NCI-H345 (cell line): Measurements from ENCODE around the gene TJAP1.
A peak's percentile ranks its signal among the peaks of the same experiment; 100 is the strongest.
"Not testable (repeated sequence)": the region's sequence is repeated elsewhere in the genome, so short reads cannot be mapped to it uniquely, and the experiment has no call there.

Source experiments
- DNase-seq: peaks from one replicate; lab custom pipeline; 2025; lab: John Stamatoyannopoulos, UW

The TJAP1 gene

DNA sequence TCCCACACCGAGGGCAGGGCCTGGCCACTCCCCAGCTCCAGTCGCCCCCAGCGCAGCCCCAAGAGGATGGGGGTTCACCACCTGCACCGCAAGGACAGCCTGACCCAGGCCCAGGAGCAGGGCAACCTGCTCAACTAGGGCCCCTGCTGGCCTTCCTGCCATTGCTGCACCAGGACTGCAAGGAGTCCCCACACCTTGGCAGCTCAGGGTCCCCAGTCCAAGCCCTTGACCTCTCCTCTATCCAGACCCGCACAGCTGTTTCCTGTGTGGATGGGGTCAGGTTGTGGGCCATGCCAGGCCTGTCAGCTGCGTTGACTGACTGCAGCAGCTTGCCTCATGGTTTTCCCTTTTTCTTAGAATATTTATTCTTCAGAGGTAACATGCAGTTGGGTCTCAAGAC is 28.3 kb downstream of the TJAP1 start:
- DNase-seq: no peak

DNA sequence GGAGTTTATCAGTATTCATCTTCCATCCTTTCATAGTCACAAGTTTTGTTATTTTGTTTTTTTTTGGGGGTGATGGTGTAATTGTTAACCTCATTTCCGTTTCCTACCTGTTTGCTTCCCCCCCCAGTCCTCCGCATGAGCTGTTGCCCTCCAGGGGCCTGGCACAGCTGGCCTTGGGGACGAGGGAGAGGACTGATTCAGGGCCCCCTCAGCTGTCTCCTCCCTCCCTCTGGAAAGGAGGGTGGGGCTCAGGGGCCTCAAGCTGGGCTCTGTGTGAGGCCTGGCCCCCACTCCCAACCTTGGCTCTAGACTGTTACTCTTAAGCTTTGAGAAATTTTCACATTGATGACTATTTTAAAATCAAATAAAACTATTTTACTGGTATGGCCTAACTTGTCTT is 28.8 kb downstream of the TJAP1 start:
- no peak for DNase-seq

DNA sequence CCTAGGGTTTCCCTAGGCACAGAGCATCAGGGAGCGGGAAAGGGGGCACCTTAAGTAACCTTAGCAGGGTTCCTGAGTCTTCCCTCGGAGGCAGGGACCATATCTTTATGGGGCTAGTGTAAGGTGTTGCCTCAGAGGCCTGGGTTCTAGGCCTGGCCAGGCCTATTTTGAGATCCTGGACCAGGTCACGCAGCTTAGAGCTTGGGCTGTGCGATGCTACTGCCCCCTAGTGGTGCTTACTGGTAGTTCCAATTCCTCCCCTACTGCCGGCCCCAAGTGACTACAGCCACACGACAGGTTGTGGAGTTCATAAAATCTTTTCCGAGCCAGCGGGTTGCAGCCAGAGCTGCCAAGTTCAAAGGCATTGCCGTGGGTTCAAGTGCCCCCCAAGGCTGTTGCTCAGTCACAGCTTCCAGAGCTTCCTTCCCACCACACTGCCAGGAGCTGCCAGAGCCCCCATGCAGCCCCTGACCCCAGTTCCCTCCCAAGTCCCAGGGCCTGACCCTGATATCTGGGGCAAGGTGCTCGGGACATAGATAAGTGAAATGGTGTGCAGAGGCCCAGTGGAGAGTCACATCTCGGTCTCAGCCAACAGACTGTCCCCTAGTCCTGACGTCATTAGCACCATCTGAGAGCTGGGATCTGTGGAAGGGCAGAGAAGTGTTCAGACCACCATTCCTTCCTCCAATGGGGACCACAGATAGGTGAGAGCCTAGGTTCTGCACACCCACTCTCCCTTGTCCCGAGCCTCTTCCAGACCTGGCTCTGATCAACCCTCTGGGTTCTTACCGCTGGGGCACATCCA is 29.5 kb downstream of the TJAP1 start:
- peak; percentile 79 for DNase-seq

DNA sequence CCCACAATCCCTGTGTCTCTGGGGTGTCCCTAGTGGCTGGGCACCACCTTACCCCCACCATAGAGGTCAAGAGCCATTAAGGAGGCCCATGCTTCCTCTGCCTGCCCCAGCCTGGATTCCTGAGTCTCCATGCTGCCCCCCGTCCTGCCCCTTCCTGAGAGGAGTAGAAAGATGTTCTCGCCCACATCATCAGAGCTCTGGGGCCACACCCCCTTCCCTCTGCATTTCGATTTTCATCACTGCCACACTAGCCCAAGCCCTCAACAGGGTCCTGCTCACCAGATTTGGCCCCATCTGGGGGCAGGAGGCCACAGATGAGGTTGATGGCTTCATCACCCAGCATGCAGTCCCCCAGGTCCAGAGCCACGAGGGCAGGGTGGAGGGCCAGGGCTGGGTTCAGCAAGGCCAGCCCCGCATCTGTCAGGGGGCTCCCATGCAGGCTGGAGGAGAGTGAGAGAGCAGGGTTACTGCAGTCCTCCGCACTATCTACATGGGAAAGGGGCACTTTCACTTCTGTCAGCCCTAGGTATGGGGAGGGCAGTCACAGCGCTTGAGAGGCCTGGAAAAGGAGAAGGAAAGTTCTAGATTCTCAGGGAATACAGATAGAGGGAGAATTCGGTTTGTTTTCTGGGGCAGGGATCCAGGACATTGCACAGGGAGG is 31.2 kb downstream of the TJAP1 start:
- no peak for DNase-seq

DNA sequence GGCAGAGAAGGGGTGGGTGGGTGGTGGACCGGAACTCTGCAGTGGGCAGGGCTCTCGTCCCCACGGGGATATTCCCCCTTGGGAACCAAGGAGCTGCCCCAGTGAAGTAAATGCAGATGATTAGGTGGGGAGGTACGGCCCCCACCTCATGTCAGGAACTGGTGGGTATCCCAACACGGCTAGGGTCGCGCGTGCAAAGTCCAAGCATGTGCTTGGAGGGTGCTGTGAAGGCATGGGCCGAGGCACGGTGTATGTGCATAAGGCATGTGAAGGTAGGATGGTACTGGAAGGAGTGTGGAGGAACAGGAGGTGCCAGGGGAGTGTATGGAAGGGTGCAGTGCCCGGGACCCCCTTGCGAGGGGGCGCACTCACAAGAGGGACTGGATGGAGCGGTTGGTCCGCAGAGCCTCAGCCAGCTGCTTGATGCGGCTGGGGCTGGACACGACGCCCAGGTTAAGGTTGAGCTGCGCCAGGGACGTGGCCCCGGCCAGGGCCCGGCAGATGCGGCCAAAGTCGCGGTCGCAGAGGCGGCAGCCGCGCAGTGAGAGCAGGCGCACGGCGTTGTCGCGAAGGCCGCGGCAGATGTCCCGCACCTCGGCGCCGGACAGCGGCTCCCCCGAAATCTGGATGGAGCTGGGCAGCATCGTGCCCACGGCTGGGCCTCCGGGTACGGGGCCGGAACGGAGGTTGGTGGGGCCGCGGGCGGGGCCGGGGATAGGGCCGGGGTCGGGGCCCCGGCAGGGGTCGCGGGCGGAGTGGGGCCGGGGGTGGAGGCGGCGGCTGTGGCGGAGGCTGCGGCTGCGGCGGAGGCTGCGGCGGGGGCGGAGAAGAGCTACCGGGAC is 32.0 kb downstream of the TJAP1 start:
- DNase-seq: no peak

DNA sequence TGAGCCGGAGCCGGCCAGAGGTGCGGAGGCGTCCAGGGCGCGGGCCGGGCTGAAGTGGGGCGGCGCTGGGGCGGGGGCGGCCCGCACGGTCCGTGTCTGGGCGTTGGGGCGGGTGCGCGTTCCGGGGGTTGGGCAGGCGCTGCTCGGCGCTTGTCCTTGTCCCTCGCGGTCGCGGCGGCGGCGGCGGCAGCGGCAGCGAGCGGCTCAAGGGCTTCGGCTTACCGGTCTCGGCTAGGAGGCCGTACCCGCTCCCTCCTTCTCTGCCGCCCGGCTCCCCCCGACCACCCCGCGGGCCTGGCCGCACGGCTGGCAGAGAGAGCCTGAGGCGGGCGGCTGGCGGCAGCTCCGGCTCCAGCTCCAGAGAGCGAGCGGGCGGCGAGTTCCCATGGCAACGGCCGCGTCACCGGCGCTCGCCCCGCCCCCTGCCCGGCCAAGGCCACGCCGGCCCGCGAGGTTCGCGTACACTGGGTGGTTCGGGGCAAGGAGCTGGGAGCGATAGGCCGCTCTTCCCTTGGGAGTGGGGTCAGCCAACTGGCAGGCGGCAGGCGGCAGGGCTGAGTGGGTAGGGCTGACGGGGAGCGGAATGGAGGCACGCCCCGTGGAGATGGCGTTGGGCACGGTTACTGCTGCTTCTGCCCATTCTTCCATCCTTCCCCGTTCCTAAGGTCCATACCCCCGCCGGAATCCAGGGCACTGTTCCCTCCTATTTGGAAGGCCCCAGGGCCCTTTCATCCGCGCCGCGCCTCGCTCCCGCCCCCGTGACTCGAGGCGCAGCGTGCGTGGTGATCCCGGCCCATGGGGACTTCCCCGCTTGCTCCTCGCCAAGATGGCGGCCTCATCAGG is 32.8 kb downstream of the TJAP1 start, which contains the start of gene LRRC73:
Gene LRRC73 (minus strand): TSS at position 363 of the 843 bp plus-strand sequence. CDS start 561 bp downstream, outside the sequence.
- DNase-seq: peak; percentile 78

DNA sequence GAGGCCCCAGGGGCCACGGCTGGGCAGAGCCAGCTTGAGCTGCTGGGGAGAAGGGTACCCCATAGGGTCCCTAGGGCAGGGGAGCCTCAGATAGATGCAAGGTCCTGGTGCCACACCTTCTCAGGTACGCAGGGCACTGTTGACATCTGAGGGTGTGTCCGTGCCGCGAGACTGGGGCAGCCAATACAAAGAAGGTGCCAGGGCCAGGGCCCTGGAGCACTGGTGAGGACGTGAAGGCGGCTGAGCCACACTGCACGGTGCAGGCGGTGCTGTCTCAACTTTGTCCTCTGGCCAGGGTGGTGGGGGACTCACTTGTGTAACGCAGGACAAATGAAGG is 33.4 kb downstream of the TJAP1 start:
- no peak for DNase-seq

DNA sequence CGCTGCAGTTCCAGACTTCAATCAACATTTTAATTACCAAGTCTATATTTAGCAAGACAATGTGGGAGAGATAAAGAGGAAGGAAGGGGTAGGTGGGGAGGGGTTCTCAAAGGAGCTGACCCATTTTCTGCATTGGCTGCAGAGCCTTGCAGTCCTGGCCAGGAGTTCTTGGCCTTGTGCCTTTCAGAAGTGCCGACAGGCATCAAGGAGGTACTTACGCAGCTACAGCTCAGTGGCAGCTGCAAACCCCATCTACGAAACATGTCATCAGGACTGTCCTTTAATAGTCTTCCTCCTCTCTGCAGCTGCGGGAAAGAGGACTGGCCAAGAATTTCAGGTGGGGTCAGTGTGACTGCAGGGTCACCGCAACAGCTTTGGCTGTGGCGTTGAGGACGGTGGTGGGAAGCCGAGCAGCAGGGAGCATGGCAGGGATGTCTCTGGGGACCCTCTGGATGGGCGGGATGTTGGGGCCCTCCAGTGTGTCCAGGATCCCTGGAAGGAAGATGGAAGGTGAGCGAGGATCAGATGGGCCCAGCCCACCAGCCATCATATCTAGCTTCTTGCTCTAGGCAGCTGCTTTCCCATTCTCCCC is 34.5 kb downstream of the TJAP1 start:
- no peak for DNase-seq

DNA sequence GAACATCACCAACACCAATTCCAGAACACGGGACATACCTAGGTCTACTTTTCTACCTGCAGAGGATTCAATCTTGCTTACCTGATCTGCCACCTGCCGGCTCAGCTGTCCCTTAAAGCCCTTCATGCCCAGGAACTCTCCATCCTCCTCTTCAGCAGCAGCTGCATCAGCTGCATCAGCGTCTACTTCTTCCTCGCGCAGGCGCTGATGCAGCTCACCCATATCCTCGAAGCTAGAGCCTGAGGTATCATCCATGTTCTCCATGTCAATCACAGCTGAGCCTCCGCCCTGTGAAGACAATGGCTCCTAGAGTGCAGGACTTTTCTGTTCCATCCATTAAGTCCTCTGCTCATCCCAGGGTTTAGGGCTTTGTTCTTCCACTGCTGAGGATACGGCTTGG is 38.4 kb downstream of the TJAP1 start:
- no peak for DNase-seq

DNA sequence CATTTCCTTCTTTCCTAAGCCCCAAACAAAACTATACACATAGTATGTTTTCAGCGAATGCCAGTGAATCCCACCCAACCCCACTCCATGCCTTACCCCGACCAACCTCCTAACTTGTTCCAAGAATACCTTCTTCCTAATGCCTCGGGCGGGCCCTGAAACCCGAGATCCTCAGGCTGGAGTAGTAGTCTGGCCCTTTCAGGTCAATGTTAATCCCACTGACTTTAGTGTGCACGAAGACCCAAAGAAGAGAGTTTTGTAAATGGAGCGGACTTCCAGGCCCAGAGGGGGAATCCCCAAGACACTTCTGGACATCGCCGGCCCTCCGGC is 39.0 kb downstream of the TJAP1 start:
- DNase-seq: no peak

DNA sequence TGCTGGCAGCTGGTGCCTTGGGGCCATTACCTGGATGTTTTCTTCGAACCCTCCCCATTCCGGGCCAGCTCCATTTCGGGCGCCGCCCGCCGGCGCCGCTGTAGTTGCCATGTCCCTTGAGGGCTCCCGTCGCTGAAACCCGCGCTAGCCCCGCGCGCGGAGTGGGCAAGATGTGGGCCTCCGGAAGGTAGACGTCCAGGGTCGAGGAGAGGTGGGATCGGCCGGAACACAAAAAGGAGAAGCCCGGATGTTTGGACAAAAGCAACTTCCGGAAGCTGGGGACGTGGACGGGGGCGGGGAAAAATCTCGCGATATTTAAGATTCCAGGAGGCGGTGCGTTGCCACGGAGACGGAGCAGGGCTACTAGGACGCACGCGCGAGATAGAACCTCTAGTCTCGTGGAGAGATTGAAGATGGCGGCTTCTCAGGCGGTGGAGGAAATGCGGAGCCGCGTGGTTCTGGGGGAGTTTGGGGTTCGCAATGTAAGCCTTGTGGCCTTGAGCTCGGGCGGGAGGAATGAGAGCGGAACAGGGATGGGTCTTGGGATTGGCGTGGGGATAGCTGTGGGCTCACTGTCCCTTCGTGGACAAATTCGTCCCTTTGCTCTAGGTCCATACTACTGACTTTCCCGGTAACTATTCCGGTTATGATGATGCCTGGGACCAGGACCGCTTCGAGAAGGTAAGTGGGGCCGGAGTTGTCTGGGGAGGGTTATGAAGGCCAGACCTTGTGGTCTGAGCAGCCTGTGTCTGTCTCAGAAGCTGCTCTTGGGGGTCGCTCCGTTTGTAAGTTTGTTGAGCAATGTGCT is 39.5 kb downstream of the TJAP1 start, which contains the start of the genes POLR1C and YIPF3:
Gene POLR1C (plus strand): TSS at position 393 of the 808 bp plus-strand sequence. CDS start 21 bp downstream, at position 414.
Gene YIPF3 (minus strand): TSS at position 230 of the 808 bp plus-strand sequence. CDS start 119 bp downstream, at position 111.
- DNase-seq: peak; percentile 99

DNA sequence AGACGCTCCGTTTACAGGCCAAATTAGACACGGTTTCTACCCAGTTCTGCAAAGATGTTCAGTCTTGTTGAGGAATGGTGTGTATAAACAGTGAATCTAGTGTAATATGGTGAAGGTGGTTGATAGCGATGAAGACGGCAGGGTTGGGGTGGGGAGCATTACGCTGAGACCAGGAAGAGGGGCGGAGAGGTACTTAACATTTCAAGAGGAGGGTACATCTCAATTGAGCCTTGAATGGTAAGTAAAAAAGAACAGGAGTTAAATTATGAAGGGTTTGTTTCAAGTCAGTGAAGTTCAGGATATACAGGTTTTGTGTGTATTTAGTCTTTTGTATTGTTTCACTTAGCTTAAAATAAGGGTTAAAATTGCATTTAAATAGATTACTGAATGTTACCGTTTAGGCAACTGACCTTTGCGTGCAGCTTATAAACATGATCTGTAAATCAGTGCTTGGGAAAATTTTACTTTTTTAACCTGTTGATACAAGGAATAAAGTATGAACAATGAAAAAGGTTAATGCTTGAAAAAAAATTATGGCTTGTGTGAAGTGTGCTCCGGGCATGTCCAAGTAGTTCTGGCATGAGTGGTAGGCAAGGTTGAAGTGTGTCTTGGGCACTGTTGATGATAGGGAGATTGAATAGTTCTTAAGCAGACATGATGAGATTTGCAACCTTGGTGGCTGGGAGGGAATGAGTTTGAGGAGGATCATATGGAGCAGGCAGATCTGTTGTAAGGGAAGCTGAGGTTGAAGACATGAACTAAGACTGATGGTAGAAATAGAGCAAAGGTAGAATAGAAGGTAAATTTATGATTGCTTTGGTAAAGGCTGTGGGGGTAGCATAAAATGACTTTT is 40.4 kb downstream of the TJAP1 start:
- no peak for DNase-seq

DNA sequence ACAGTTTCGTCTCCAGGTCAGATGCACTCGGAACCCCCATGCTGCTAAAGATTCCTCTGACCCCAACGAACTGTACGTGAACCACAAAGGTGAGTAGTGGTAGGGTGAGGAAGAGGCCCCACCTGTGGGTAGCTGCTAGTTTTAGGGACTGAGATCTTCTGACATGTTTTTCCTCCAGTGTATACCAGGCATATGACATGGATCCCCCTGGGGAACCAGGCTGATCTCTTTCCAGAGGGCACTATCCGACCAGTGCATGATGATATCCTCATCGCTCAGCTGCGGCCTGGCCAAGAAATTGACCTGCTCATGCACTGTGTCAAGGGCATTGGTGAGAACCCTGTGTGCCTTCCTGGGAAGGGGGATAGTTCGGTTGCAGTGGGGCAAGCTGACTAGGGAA is 42.7 kb downstream of the TJAP1 start:
- no peak for DNase-seq

DNA sequence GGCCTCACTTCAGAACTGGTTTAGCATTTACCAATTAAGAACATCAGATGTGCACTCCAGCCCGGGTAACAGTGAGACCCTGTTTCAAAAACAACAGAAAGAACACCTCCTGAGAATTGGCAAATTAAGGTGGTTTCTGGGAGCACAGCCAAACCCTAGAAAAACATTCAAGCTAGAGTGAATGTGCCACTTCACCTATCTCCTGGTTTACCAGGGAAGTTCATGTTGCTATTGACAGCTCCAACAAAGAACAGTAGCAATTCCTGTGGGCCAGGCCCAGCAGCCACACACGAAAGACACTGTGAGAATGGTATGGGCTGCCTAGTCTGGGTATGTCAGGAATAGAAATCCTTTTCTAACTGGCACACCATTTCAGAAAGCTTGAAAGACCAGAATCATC is 44.5 kb downstream of the TJAP1 start:
- no peak for DNase-seq

DNA sequence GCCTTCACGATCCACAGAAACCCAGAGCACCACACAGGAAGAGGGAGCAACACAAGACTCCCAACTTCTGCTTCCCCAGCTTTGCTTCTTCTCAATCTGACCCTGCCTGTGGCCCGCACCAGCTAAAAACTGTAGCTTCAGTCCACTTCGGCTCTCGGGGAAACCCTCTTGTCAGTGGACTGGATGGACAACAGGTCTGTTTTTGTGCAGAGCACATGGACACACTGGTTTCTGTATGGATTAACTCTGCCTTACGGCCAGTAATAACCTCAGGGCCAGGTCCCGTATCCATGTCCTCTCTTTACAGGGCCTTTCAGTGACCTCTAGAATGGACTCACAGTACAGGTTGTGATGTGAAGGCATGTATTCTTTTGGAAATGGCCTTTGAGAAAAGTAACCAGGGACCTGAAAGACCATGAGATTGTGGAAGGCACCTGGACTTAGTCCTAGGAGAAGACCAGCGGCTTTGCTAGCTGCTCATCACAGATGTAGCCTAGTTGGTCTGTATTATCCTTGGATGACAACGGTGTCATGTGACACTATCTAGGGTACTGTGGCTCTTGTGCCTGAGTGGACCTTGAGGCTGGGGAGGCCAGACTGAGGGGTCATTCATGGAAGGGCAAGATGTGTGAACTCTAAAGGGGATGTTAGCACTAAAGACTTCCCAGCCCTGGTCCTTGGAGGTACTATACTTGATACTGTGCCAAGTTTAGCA is 45.3 kb downstream of the TJAP1 start:
- no peak for DNase-seq

DNA sequence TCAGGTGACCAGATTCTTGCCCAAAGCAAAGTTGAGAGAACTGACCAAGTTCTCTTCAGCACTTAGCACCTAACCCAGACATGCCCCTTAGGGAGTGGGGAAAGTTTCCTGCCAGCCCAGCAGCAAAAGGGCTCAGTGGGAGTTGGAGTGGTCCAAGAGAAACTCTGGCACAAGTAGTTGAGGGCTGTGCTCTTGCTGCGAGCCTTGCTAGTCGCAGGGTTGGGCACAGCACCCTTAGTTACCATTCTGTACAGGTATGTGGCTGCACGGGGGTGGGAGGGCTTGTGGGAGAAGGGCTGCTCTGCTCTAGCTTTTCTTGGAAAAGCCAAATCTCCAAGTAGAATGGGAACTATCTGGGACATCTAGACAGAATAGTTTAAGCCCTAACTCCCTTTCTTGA is 45.9 kb downstream of the TJAP1 start:
- DNase-seq: no peak

DNA sequence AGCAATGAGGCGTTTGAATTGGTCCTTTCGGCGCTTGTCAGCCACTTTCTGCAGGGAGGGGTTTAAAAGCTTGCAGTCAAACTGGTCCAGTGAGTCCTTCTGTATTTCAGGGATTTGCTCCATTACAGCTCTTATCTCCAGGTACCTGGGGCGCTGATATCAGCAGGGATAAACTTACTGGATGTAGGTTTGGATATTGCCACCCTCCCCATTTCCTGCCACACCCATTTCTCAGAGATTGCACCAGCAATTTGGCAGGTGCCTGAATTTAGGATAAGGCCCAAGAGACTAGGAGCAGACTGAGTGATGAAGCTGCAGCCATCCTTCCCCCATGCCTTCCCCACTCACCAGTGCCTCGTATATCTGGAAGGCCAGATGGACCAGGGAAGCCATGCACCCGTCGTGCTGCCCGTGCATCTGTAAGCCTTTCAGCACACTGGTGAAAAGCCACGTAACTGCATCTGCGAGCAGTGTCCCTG is 47.2 kb downstream of the TJAP1 start:
- no peak for DNase-seq

DNA sequence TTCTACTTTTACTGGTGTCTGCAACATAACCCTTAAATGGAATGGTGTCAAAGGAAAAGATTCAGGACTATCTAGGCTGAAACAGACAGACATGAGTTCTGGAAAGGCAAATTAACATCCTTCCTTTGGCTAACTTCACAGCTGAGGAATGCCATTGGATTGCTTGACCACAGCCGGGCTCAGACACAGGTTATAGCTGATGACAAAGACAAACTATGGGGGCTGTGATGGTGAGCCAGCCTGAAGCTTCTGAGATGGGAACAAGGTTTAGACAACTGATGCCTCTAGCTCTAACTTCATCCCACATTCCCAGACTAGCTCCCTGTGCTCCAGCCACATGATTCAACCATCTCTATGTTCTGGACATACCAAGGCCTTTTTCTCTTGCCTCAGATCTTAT is 54.8 kb downstream of the TJAP1 start:
- no peak for DNase-seq

DNA sequence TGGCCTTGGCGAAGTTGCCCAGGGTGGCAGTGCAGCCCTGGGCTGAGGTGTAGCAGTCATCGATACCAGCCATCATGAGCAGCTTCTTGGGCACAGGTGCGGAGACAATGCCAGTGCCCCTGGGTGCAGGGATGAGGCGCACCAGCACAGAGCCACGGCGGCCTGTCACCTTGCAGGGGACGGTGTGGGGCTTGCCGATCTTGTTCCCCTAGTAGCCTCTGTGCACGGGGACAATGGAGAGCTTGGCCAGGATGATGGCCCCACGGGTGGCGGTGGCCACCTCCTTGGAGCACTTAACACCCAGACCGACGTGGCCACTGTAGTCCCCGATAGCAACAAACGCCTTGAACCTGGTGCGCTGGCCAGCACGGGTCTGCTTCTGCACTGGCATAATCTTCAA is 61.6 kb downstream of the TJAP1 start:
- DNase-seq: not testable (repeated sequence)
